GM18517 (cell line): Measurements from ENCODE around the gene CNDP1.
"Not testable (repeated sequence)": the region's sequence is repeated elsewhere in the genome, so short reads cannot be mapped to it uniquely, and the experiment has no call there.

Source experiments
- ATAC-seq: cut with Tn5 transposase; IDR thresholded peaks from one replicate; pipeline ENCODE4 v1.9.1; 2021; ENCODE audit warnings: mild to moderate bottlenecking, moderate library complexity; ENCODE audit not compliant: unreplicated experiment

Gene CNDP1

GRCh38 chr18:74544898-74545297 lies 10.6 kb downstream of the CNDP1 start:
- ATAC-seq: no peak

- no peak for ATAC-seq
Measured at GRCh38 chr18:74546007-74546406, 11.7 kb downstream of the CNDP1 start.

- no peak for ATAC-seq
Measured at GRCh38 chr18:74546751-74547530, 12.6 kb downstream of the CNDP1 start.

DNA sequence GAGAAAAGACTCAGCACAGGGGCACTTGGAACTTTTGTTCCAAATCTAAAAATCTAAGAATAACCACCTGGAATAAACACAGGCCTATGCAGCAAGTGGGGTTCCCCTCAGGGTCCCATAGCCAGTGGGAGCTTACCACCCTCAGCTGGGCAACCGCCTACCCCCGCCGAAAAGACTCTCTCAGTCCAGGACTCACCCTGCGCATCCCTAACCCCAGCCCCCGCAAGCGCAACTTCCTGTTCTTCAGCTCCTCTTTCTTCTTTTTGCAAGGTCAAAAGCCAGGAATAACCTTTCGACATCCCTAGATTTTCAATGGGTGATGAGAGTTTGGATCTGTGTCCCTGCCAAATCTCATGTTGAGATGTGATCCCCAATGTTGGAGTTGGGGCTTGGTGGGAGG lies 13.6 kb downstream of the CNDP1 start:
- no peak for ATAC-seq

GRCh38 chr18:74549591-74550104 lies 15.3 kb downstream of the CNDP1 start:
- no peak for ATAC-seq

- no peak for ATAC-seq
Measured at GRCh38 chr18:74550886-74551285, 16.6 kb downstream of the CNDP1 start.

DNA sequence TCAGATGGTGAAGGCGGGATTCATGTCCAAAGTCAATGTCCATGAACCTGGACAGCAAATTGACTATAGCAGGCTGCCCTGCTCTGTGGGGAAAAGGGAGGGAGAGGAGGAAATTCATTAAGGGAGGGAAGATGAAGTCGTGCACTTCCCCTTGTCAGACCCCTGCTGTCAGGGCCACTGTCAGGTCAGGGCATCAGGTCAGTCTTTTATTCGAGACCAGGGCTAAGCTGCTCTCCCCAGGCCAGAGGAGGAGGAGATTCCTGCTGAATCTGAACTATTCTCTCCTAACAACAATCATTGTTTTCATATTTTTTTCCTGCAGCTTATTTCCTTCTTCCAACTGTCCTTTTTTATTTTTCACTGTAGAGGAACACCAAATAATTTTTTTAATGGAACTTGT lies 17.2 kb downstream of the CNDP1 start:
- ATAC-seq: no peak

DNA sequence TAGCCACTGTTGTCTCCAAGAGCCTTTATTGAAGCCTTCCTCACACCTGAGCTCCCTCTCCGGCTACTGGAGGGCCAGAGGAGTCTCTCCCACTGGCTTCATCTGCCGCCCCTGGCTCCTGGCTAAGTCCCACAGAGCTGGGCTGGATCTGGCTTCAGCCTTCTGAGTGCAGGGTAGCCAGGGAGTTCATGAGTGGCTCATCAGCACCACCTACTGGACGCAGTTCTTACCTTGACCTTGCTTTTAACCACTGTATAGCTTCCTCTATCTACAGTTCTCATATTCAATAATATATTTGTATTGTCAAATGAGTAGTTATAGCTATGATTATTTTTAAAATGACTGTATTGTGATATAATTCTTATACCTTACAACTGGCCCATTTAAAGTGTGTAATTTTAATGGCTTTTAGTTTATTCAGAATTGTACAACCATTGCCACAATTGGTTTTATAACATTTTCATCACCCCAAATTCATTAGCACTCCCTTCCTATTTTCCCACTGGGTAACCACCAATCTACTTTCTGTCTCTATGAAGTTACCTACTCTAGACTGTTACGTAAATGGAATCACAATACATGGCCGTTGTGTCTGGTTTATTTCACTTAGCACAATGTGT lies 17.7 kb downstream of the CNDP1 start:
- ATAC-seq: peak; percentile 100

- ATAC-seq: no peak
Measured at GRCh38 chr18:74556126-74556525, 21.8 kb downstream of the CNDP1 start.

- no peak for ATAC-seq
Measured at GRCh38 chr18:74558096-74558495, 23.8 kb downstream of the CNDP1 start.

GRCh38 chr18:74562131-74562730 lies 27.9 kb downstream of the CNDP1 start:
- no peak for ATAC-seq

DNA sequence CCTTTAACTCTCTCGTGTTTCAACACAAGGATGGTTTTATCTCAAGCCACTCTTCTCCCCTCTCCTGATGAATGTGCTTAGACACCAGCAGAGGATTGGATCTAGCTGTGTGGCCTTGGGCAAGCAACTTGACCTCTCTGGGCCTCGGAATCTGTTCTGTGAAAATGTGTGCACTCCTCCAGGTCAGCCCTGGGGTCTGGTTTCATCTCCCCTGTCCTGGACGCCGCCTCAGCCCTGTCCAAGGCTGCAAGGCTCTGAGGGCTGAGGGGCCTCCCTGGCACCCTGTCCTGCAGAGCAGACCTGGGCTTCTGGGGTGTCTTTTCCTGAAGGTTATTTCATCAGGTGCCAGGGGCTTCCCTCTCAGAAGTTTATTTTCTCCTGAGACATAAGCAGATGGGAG lies 28.5 kb downstream of the CNDP1 start:
- no peak for ATAC-seq

DNA sequence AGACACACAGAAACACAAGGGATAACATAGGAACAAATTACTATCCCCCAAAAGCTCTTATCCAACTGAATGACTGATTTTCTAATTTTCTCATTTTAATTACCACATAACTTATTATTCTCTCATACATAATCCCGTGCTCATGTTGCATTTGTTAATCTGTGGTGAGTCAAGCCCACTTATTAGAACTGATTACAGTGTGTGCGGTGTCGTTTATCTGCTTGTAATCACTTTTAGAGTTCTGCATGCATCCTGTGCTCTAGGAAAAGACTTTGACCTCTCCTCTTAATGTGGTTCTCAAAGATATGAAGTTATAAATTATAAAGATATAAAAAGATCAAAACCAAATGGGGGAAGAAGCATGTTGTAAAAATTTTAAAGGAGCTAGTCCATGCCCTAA lies 29.7 kb downstream of the CNDP1 start:
- ATAC-seq: no peak

DNA sequence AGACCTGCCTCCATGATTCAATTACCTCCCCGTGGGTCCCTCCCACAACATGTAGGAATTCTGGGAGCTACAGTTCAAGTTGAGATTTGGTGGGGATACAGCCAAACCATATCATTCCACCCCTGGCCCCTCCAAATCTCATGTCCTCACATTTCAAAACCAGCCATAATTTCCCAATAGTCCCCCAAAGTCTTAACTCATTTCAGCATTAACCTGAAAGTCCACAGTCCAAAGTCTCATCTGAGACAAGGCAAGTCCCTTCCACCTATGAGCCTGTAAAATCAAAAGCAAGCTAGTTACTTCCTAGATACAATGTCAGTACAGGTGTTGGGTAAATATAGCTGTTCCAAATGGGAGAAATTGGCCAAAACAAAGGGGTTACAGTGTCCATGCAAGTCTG lies 30.9 kb downstream of the CNDP1 start:
- ATAC-seq: not testable (repeated sequence)

DNA sequence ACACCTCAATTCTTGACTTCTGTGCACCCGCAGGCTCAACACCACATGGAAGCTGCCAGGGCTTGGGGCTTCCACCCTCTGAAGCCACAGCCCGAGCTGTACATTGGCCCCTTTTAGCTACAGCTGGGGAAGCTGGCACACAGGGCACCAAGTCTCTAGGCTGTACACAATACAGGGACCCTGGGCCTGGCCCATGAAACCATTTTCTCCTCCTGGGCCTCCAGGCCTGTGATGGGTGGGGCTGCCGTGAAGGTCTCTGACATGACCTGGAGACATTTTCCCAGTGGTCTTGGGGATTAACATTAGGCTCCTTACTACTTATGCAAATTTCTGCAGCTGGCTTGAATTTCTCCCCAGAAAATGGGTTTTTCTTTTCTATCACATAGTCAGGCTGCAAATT lies 31.7 kb downstream of the CNDP1 start:
- ATAC-seq: not testable (repeated sequence)

GRCh38 chr18:74567822-74568221 lies 33.5 kb downstream of the CNDP1 start:
- ATAC-seq: no peak

GRCh38 chr18:74569401-74569800 lies 35.1 kb downstream of the CNDP1 start:
- ATAC-seq: no peak

- ATAC-seq: no peak
Measured at GRCh38 chr18:74570266-74570665, 36.0 kb downstream of the CNDP1 start.

- ATAC-seq: no peak
Measured at GRCh38 chr18:74571895-74572680, 37.8 kb downstream of the CNDP1 start.

DNA sequence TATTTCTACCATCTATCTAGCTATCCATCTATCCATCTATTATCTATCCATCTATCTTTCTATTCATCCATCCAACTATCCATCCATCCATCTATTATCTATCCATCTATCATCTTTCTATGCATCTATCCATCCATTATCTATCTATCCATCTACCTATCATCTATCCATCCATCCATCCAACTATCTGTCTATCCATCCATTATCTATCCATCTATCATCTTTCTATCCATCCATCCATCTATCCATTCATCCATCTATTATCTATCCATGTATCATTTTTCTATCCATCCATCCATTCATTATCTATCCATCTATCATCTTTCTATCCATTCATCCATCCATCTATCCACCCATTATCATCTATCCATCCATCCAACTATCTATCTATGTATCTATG lies 38.8 kb downstream of the CNDP1 start:
- no peak for ATAC-seq

DNA sequence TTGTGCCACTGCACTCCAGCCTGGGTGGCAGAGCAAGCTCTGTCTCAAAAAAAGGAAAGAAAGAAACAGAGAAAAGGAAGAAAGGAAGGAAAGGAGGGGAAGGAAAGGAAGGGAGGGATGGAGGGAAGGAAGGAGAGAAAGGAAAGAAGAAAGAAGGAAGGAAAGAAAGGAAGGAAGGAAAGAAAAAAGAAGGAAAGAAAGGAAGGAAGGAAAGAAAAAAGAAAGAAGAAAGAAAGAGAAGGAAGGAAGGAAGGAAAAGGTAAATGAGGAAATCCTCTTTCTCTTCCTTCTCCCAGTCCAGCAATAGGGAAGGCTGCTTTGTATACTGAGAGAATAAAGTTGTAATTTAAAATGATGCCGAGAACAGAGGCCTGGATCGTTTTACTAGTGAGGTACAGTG lies 40.6 kb downstream of the CNDP1 start:
- ATAC-seq: no peak
